Endothelial cell of umbilical vein (primary cell): Measurements from ENCODE around the gene RAB36. TPM values are rescaled to one million over a fixed set of nuclear protein-coding genes. Genes with fewer than 3 reads are reported as not detected.

Source experiments
- BruUV-seq: library from RNA; stranded (reverse); fragments of 400-500 nt; replicated peaks from 2 replicates; lab custom pipeline; 2021; lab: Mats Ljungman, UMichigan
- CTCF ChIA-PET: fragments of 300-600, 350-600 bp; sonication (Branson Sonifier 250); formaldehyde crosslinking; loops from one replicate; lab custom pipeline; 2021; ENCODE audit warnings: antibody characterized with exemption, inconsistent platforms; lab: Charles Lee
- POLR2A ChIA-PET: fragments of 300-600, 350-600 bp; sonication (Branson Sonifier 250); formaldehyde crosslinking; loops from one replicate; lab custom pipeline; 2021; ENCODE audit warnings: antibody characterized with exemption, inconsistent platforms; lab: Charles Lee
- DNase-seq: peaks from one replicate; pipeline ENCODE4 v3.0.0-alpha.2; 2011; ENCODE audit warnings: low read depth, low spot score
- FAIRE-seq: peaks from 2 replicates; lab custom pipeline; 2011; peaks lifted over from hg19 to GRCh38; lab: Jason Lieb, UNC
- H2AFZ ChIP-seq: 2 replicates; pipeline ENCODE4 v1.6.0; 2012; ENCODE audit warnings: low read depth, low read length, control low read depth, inconsistent platforms
- H3K27ac ChIP-seq: 2 replicates; pipeline ENCODE4 v1.5.1; 2011; ENCODE audit warnings: low read depth, mild to moderate bottlenecking, control low read depth, low read length, moderate library complexity; ENCODE audit not compliant: insufficient read depth
- H3K27me3 ChIP-seq, 2 experiments: 2 replicates each; pipeline versions ENCODE4 v1.6.0 to v1.6.1; 2011; ENCODE audit warnings: low read length in 2 of 2, mixed read lengths in 1 of 2; ENCODE audit not compliant: control insufficient read depth in 2 of 2, insufficient read depth in 2 of 2
- H3K36me3 ChIP-seq, 2 experiments: 2 replicates in 1 of 2; 3 replicates in 1 of 2; pipeline ENCODE4 v1.5.1; 2011; ENCODE audit warnings: low read length in 2 of 2, mild to moderate bottlenecking in 1 of 2, moderate library complexity in 1 of 2; ENCODE audit not compliant: control insufficient read depth in 2 of 2, insufficient read depth in 2 of 2; ENCODE audit errors: extremely low read depth in 1 of 2
- H3K4me1 ChIP-seq: 3 replicates; pipeline ENCODE4 v1.5.1; 2011; ENCODE audit warnings: mild to moderate bottlenecking, low read length; ENCODE audit not compliant: control insufficient read depth, insufficient read depth; ENCODE audit errors: extremely low read depth
- H3K4me2 ChIP-seq: 2 replicates; pipeline ENCODE4 v1.6.1; 2011; ENCODE audit warnings: low read length, control low read depth, mixed read lengths; ENCODE audit not compliant: insufficient read depth
- H3K4me3 ChIP-seq, 3 experiments: fragments of 200-600 bp in 1 of 3; sonication (generic), shearing (Covaris generic) in 1 of 3; replicated peaks in 1 of 3; 2 replicates each; pipeline ENCODE4 v1.5.1; 2011 to 2016; ENCODE audit warnings: control low read depth in 3 of 3, low read length in 3 of 3, mild to moderate bottlenecking in 2 of 3, inconsistent platforms in 1 of 3, low read depth in 1 of 3, moderate library complexity in 1 of 3; ENCODE audit not compliant: insufficient read depth in 1 of 3
- H3K79me2 ChIP-seq: 2 replicates; pipeline ENCODE4 v1.6.0; 2012; ENCODE audit warnings: low read length, inconsistent platforms; ENCODE audit not compliant: control insufficient read depth, insufficient read depth
- H3K9ac ChIP-seq: replicated peaks from 2 replicates; pipeline ENCODE3; 2011; ENCODE audit warnings: low read length, control low read depth; ENCODE audit not compliant: insufficient read depth; ENCODE audit errors: extremely low read depth
- H3K9me1 ChIP-seq: replicated peaks from 3 replicates; pipeline ENCODE4 v1.6.0; 2011; ENCODE audit warnings: mild to moderate bottlenecking, low read length; ENCODE audit not compliant: control insufficient read depth, insufficient read depth; ENCODE audit errors: extremely low read depth
- H3K9me3 ChIP-seq: replicated peaks from 2 replicates; pipeline ENCODE4 v1.5.1; 2012; ENCODE audit warnings: low read length, inconsistent platforms; ENCODE audit not compliant: control insufficient read depth, insufficient read depth
- H4K20me1 ChIP-seq: replicated peaks from 2 replicates; pipeline ENCODE3; 2011; ENCODE audit warnings: mild to moderate bottlenecking, low read length; ENCODE audit not compliant: control insufficient read depth, insufficient read depth; ENCODE audit errors: extremely low read depth
- EZH2 ChIP-seq: IDR thresholded peaks from 2 replicates; pipeline ENCODE4 v1.6.1; 2012; ENCODE audit warnings: borderline replicate concordance, low read depth, mild to moderate bottlenecking, moderate library complexity, low read length, inconsistent platforms; ENCODE audit not compliant: severe bottlenecking
- FOS ChIP-seq: IDR thresholded peaks from 2 replicates; pipeline ENCODE4 v1.6.1; 2011; ENCODE audit warnings: mild to moderate bottlenecking, low read length, moderate library complexity, borderline replicate concordance; ENCODE audit not compliant: insufficient read depth
- GATA2 ChIP-seq: IDR thresholded peaks from 2 replicates; pipeline ENCODE4 v1.7.0; 2011; ENCODE audit warnings: low read depth, mild to moderate bottlenecking, moderate library complexity, mixed read lengths, low read length; ENCODE audit not compliant: insufficient read length, insufficient read depth
- JUN ChIP-seq: IDR thresholded peaks from 2 replicates; pipeline ENCODE4 v1.6.1; 2011; ENCODE audit warnings: borderline replicate concordance, low read depth; ENCODE audit not compliant: insufficient read length, insufficient read depth
- MYC ChIP-seq: IDR thresholded peaks from one replicate; pipeline ENCODE4 v1.6.1; 2011; ENCODE audit warnings: mild to moderate bottlenecking, low read depth, low read length
- POLR2A ChIP-seq: IDR thresholded peaks from 2 replicates; pipeline ENCODE4 v1.6.1; 2012; ENCODE audit warnings: low read depth, mild to moderate bottlenecking, control low read depth, low read length
- POLR2AphosphoS5 ChIP-seq: IDR thresholded peaks from 2 replicates; pipeline ENCODE4 v1.6.1; 2012; ENCODE audit warnings: low read depth, mild to moderate bottlenecking, control low read depth, low read length, moderate library complexity; ENCODE audit not compliant: insufficient read depth
- dilution Hi-C: fragments of 300-500 bp; cut with MboI; formaldehyde crosslinking; loops from one replicate; pipeline ENCODE4 v1.15.0; 2019; ENCODE audit warnings: low sequenced_read_pairs; ENCODE audit not compliant: extremely low pct_ligation_motif_present
- intact Hi-C: fragments of 100-400 bp; cut with micrococcal nuclease; formaldehyde crosslinking; loops from one replicate; pipeline ENCODE4 v1.10.0; 2022
- polyA plus RNA-seq, 4 experiments: library from polyadenylated mRNA; depleted of rRNA in 3 of 4; stranded (reverse) in 3 of 4; unstranded in 1 of 4; fragments of >200 nt; gene quantifications; 2 replicates each; pipeline versions ENCODE4 v1.2.1 to v1.2.3, GENCODE V29; 2011 to 2012; ENCODE audit warnings: missing spikeins in 1 of 4
- total RNA-seq: library from RNA; stranded (reverse); gene quantifications from 2 replicates; pipeline ENCODE4 v1.2.3, GENCODE V29; 2021
- TF ChIP-seq, protein P1 (sequence below), 2 donors: IDR thresholded peaks; 1 replicate in 1 of 2; 2 replicates in 1 of 2; pipeline ENCODE4 v1.5.1; 2011; ENCODE audit warnings: low read length in 2 of 2, mild to moderate bottlenecking in 2 of 2, moderate library complexity in 2 of 2, control low read depth in 1 of 2, inconsistent platforms in 1 of 2, low read depth in 1 of 2; ENCODE audit not compliant: insufficient read depth in 1 of 2; ENCODE audit errors: extremely low read depth in 1 of 2
- TF ChIP-seq, protein P2 (sequence below): IDR thresholded peaks from 2 replicates; pipeline ENCODE4 v1.6.1; 2011; ENCODE audit not compliant: insufficient read depth, insufficient read length

Gene RAB36
- total and polyA plus RNA-seq, 2 donors (not counting 3 experiments of a cell fraction or from before 2014, with no cell fraction given) = 2.7 to 3.1 TPM

DNA sequence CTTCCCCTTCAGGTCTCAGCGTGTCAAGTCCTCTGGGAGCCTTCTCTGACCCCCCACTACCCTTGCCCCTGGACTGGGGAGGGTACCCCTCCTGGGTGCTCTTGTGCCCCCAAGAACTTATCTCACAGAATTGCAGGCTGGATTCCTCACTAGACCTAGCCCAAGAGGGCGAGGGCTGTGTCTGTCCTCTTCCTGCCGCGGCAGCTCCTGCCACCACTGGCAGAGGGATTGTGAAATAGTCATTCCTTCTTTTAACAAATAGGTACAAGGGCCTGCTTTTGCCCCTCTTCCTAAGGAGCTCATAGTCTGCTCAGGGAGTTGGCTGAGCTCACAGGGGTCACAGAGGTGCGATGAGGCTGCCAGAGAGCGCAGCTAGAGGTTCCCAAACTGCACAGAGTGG, 5.5 kb downstream of the RAB36 start:
- Histone ChIP-seq H3K9me3 (no peaks in the 10 kb centered on the region), H3K4me3 (no peak overlapping the region), H2AFZ (no peak overlapping the region), H3K27me3 (no peaks in the 10 kb centered on the region), H3K4me2 (no peak overlapping the region), H3K9me1 (no peaks in the 10 kb centered on the region), H3K9ac (no peak overlapping the region), H3K27ac (no peak overlapping the region), H3K36me3 (no peaks in the 10 kb centered on the region), H3K4me1 (peaks cover 2% of the 10 kb centered on the region), H4K20me1 (no peaks in the 10 kb centered on the region), H3K79me2 (no peaks in the 10 kb centered on the region)
- CTCF ChIA-PET = interaction anchor here (1.4 kb wide), 1 partner anchor 131 kb away, joined by 3 read pairs; no protein-coding TSS in a partner anchor
- dilution Hi-C loops = no loop called here
- no peak for FAIRE-seq
- intact Hi-C loops = no loop called here
- TF ChIP-seq GATA2 (no peak), MYC (no peak), POLR2A (no peak), EZH2 (no peak), FOS (no peak), POLR2AphosphoS5 (no peak), JUN (no peak)
- TF ChIP-seq, protein P1, sequence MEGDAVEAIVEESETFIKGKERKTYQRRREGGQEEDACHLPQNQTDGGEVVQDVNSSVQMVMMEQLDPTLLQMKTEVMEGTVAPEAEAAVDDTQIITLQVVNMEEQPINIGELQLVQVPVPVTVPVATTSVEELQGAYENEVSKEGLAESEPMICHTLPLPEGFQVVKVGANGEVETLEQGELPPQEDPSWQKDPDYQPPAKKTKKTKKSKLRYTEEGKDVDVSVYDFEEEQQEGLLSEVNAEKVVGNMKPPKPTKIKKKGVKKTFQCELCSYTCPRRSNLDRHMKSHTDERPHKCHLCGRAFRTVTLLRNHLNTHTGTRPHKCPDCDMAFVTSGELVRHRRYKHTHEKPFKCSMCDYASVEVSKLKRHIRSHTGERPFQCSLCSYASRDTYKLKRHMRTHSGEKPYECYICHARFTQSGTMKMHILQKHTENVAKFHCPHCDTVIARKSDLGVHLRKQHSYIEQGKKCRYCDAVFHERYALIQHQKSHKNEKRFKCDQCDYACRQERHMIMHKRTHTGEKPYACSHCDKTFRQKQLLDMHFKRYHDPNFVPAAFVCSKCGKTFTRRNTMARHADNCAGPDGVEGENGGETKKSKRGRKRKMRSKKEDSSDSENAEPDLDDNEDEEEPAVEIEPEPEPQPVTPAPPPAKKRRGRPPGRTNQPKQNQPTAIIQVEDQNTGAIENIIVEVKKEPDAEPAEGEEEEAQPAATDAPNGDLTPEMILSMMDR (IDR thresholded peaks at IDR 0.05; ENCODE audit: extremely low read depth in 1 of 2, insufficient read depth in 1 of 2, low read depth in 1 of 2, low read length in 2 of 2) = no peak
- TF ChIP-seq, protein P2, sequence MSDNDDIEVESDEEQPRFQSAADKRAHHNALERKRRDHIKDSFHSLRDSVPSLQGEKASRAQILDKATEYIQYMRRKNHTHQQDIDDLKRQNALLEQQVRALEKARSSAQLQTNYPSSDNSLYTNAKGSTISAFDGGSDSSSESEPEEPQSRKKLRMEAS = no peak
- DNase-seq = no peak
- BruUV-seq = no TSS peak
- POLR2A ChIA-PET = no interaction called here
